Stimulated activated CD4-positive, alpha-beta T cell treated with anti-CD3 and anti-CD28 coated beads, Interleukin-1b, Interleukin-23, amount 100 ng/mL, for 1 hour (primary cell): ENCODE data around the gene RNF220.

Source experiments
- DNase-seq, 2 donors: peaks; one replicate each; pipeline ENCODE4 v3.0.0-alpha.2; 2020; ENCODE audit warnings: low read depth in 2 of 2

RNF220 gene

GRCh38 chr1:44523593-44524591 lies 118.8 kb downstream of the RNF220 start:
- DNase-seq, result no peak

GRCh38 chr1:44524655-44525500 lies 119.8 kb downstream of the RNF220 start:
- DNase-seq, result no peak

- no peak for DNase-seq
Measured at GRCh38 chr1:44526295-44527073, 121.4 kb downstream of the RNF220 start.

GRCh38 chr1:44531785-44532566 lies 126.9 kb downstream of the RNF220 start:
- DNase-seq, result no peak

- DNase-seq, result no peak
Measured at GRCh38 chr1:44532567-44532944, 127.5 kb downstream of the RNF220 start.

- DNase-seq, result no peak
Measured at GRCh38 chr1:44534771-44535170, 129.7 kb downstream of the RNF220 start.

GRCh38 chr1:44536357-44537209 lies 131.5 kb downstream of the RNF220 start:
- DNase-seq, result no peak

GRCh38 chr1:44537538-44537937 lies 132.5 kb downstream of the RNF220 start:
- no peak for DNase-seq

- no peak for DNase-seq
Measured at GRCh38 chr1:44537956-44538355, 132.9 kb downstream of the RNF220 start.

GRCh38 chr1:44539991-44540730 lies 135.1 kb downstream of the RNF220 start:
- DNase-seq, result no peak

GRCh38 chr1:44542420-44543063 lies 137.5 kb downstream of the RNF220 start:
- DNase-seq, result no peak

- no peak for DNase-seq
Measured at GRCh38 chr1:44543064-44543744, 138.1 kb downstream of the RNF220 start.

GRCh38 chr1:44543786-44544185 lies 138.7 kb downstream of the RNF220 start:
- no peak for DNase-seq

- DNase-seq, result no peak
Measured at GRCh38 chr1:44544960-44545359, 139.9 kb downstream of the RNF220 start.

- no peak for DNase-seq
Measured at GRCh38 chr1:44545961-44546360, 140.9 kb downstream of the RNF220 start.

- no peak for DNase-seq
Measured at GRCh38 chr1:44546403-44547053, 141.5 kb downstream of the RNF220 start.

- DNase-seq, result no peak
Measured at GRCh38 chr1:44547361-44547760, 142.3 kb downstream of the RNF220 start.

GRCh38 chr1:44547837-44548236 lies 142.8 kb downstream of the RNF220 start:
- no peak for DNase-seq
